ENCODE measurements around the gene LRRFIP1. TPM values are rescaled to one million over a fixed set of nuclear protein-coding genes. Genes with fewer than 3 reads are reported as not detected.

The LRRFIP1 gene
- total and polyA plus RNA-seq, 9 of the 15 experiments (the other 6 are each of a cell fraction or from before 2014, with no cell fraction given), result 13.1 to 45.2 (median 31.3) TPM

DNA sequence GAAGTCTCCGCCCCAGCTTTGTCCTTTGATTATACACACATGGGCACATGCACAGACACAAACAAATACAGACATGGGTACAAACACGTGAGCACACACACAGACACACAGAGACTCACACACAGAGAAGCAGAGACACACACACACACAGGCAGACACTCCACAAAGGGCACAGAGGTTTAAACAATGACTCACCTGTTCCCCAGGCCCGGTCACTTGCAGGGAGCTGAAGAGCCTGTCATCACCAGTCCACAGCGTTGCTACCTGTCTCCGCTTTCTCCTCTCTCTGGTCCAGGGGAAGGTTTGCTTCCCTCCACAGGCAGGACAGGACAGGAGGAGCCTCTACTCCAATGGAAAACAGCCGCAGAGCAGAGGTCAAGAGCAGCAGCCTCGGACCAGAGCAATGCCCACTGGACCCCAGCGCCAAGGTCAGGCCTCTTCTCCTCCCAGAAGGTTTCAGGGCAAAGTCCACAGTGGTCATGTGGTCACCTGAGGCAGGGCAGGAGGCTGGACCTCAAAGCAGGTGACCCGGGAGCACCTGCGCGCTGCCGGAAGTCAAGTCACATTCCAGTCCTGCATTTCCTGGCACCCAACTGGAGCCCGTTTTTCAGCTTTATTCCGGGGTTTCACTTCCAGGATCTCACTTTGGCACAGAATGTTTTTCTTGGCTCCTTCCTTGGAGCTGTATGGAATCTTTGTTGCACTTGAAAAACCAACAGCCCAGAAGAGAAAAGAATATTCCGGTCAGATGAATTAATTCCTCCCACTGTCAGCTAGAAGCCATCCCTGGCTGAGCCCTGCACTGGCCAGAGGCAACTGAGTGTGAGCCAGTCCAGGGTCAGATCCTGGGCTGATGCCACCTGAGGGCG is 36.9 kb upstream of the LRRFIP1 start, which contains the start of gene RAB17:
RAB17 (minus strand) TSS at position 463 of the 869 bp plus-strand sequence. CDS start 4,580 bp downstream, outside the sequence.
- no TSS peak for BruUV-seq (replicated peaks)
- intact Hi-C loops (cut with micrococcal nuclease), result no loop called here
- WGBS (ENCODE audit: insufficient coverage, low coverage, missing lambda C conversion rate), result 15% methylated on average over 10 of the region's 16 CpGs
- Histone ChIP-seq H3K79me2 (ENCODE audit: control insufficient read depth, insufficient read depth, low read length) (no peaks in the 10 kb centered on the region), H3K27ac (ENCODE audit: extremely low read depth, low read depth, low read length) (no peak within 1 kb of the TSS), H3K4me3 (no peak within 1 kb of the TSS), H3K9ac (ENCODE audit: insufficient read depth in 1 of 2, low read depth in 2 of 2, low read length in 2 of 2) (no peak within 1 kb of the TSS), H3K9me1 (ENCODE audit: control insufficient read depth, insufficient read depth, low read length) (no peaks in the 10 kb centered on the region), H3K9me3 (replicated peaks; ENCODE audit: control insufficient read depth, insufficient read depth, low read depth, low read length) (no peaks in the 10 kb centered on the region), H3K4me1 (replicated peaks in 1 of 2; ENCODE audit: control insufficient read depth in 2 of 2, insufficient read depth in 2 of 2, low read length in 2 of 2) (no peaks in the 10 kb centered on the region; a peak in 1 of 5 replicates), H3K36me3 (ENCODE audit: control insufficient read depth, insufficient read depth, low read length) (no peaks in the 10 kb centered on the region), H3K4me2 (ENCODE audit: insufficient read depth, low read length) (no peak within 1 kb of the TSS), H3K27me3 (ENCODE audit: control insufficient read depth in 2 of 2, insufficient read depth in 2 of 2, low read length in 2 of 2) (peaks cover 13 to 61% of the 10 kb centered on the region in 2 experiments; a peak in 3 of 5 replicates), H2AFZ (ENCODE audit: low read depth, low read length) (0 out of 2 replicates have a peak within 1 kb of the TSS, but pooled peaks have one; percentile 9), H4K20me1 (replicated peaks; ENCODE audit: control insufficient read depth, insufficient read depth, low read length) (peaks cover 6% of the 10 kb centered on the region; the same call in 1 of the 2 replicates)
- FAIRE-seq, result no peak
- TF ChIP-seq KDM2B (CRISPR knock-in tag; IDR thresholded peaks at IDR 0.05), result no peak
- CTCF ChIA-PET (ENCODE audit: low intra/inter-chr PET ratio), result no interaction called here
- in situ Hi-C loops (cut with MboI), result no loop called here
- POLR2A ChIA-PET, result interaction anchor here (1.0 kb wide), 1 partner anchor 10 kb away, joined by 3 read pairs; no protein-coding TSS in a partner anchor
- DNase-seq (ENCODE audit: extremely low read depth in 1 of 4, low spot score in 3 of 4), result no peak
- no peak for ATAC-seq

DNA sequence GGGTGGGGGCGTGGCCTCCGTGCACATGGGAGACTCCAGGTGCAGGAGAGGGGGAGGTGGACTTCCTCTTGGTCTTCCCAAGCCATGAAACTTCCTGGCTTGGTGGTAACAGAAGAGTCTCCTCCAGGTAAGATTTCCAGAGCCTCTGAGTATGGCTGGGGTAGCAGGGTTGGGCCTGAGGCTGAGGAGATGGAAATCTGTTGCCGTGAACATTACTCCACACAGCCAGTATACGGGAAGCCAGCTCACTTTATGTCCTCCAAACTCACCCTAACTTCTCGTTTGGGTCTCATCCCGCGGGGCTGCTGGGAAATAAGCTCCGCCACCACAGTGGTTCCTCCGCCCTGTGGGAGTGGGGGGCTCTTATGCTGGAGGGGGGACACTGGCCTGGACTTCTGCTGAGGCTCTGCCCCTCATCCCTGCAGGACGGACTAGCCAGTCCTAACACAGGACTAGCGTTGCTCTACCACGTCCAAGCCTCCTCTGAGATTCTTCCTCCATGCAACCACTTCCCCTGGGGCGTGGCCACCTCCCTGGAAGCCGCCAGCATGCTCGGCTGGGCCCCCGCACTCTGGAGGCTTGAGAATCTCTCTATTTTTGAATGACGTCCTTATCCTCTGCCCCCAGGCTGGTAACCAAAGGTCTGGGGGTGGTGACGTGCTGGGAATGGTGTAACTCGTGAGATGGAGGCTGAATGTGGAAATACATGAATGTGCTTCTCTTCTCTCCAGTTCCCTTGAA is 36.1 kb upstream of the LRRFIP1 start:
- H3K9me3 ChIP-seq (replicated peaks; ENCODE audit: control insufficient read depth, insufficient read depth, low read depth, low read length), result no peaks in the 10 kb centered on the region
- intact Hi-C loops (cut with micrococcal nuclease), result no loop called here
- in situ Hi-C loops (cut with MboI), result no loop called here
- ChIA-PET POLR2A (no interaction called here), CTCF (ENCODE audit: low intra/inter-chr PET ratio) (no interaction called here)
- no peaks in the 10 kb centered on the region for H3K79me2 ChIP-seq (ENCODE audit: control insufficient read depth, insufficient read depth, low read length)
- no peak for FAIRE-seq
- H3K27me3 ChIP-seq (ENCODE audit: control insufficient read depth in 2 of 2, insufficient read depth in 2 of 2, low read length in 2 of 2), result peaks cover 13 to 55% of the 10 kb centered on the region in 2 experiments; a peak in 3 of 5 replicates
- H3K36me3 ChIP-seq (ENCODE audit: control insufficient read depth, insufficient read depth, low read length), result no peaks in the 10 kb centered on the region
- no peaks in the 10 kb centered on the region for H3K9me1 ChIP-seq (ENCODE audit: control insufficient read depth, insufficient read depth, low read length)
- TF ChIP-seq, protein P1, sequence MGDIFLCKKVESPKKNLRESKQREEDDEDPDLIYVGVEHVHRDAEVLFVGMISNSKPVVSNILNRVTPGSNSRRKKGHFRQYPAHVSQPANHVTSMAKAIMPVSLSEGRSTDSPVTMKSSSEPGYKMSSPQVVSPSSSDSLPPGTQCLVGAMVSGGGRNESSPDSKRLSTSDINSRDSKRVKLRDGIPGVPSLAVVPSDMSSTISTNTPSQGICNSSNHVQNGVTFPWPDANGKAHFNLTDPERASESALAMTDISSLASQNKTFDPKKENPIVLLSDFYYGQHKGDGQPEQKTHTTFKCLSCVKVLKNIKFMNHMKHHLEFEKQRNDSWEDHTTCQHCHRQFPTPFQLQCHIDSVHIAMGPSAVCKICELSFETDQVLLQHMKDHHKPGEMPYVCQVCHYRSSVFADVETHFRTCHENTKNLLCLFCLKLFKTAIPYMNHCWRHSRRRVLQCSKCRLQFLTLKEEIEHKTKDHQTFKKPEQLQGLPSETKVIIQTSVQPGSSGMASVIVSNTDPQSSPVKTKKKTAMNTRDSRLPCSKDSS (IDR thresholded peaks at IDR 0.05; ENCODE audit: low read depth, partially characterized antibody), result no peak
- TF ChIP-seq KLF13 (tag; IDR thresholded peaks at IDR 0.05; ENCODE audit: borderline replicate concordance, low read depth) (no peak), GABPA (tag; conservative IDR thresholded peaks at IDR 0.05; ENCODE audit: low read depth) (no peak), HMG20A (CRISPR knock-in tag; conservative IDR thresholded peaks at IDR 0.05) (no peak), SPI1 (IDR thresholded peaks at IDR 0.05; ENCODE audit: borderline replicate concordance, low read depth, low read length) (0 out of 2 replicates have a peak, but pooled peaks have one; percentile 14), RBM34 (IDR thresholded peaks at IDR 0.05; ENCODE audit: borderline replicate concordance, insufficient read depth, low read length) (no peak)
- WGBS (ENCODE audit: insufficient coverage, low coverage, missing lambda C conversion rate), result 0% methylated on average over 11 of the region's 19 CpGs
- H3K9ac ChIP-seq (ENCODE audit: insufficient read depth in 1 of 2, low read depth in 2 of 2, low read length in 2 of 2), result no peak overlapping the region
- ATAC-seq, result peak; percentile 58; the same call in 2 of the 3 replicates
- H3K27ac ChIP-seq (ENCODE audit: extremely low read depth, low read depth, low read length), result no peak overlapping the region
- H2AFZ ChIP-seq (ENCODE audit: low read depth, low read length), result 0 out of 2 replicates have a peak overlapping the region, but pooled peaks have one; percentile 9
- no TSS peak for BruUV-seq (replicated peaks)
- H3K4me2 ChIP-seq (ENCODE audit: insufficient read depth, low read length), result no peak overlapping the region
- H4K20me1 ChIP-seq (replicated peaks; ENCODE audit: control insufficient read depth, insufficient read depth, low read length), result peaks cover 6% of the 10 kb centered on the region; the same call in 1 of the 2 replicates
- peaks cover 0 to 1% of the 10 kb centered on the region in 2 experiments; a peak in 1 of 5 replicates for H3K4me1 ChIP-seq (replicated peaks in 1 of 2; ENCODE audit: control insufficient read depth in 2 of 2, insufficient read depth in 2 of 2, low read length in 2 of 2)
- DNase-seq (ENCODE audit: extremely low read depth in 1 of 4, low spot score in 3 of 4), result peak in 2 of 4 experiments; percentile 12 to 17
- H3K4me3 ChIP-seq, result no peak overlapping the region

Measured in K562 (cell line).